Progenitor cell of endocrine pancreas (in vitro differentiated cells): ENCODE measurements around the gene WDFY1. TPM values are rescaled to one million over a fixed set of nuclear protein-coding genes. Genes with fewer than 3 reads are reported as not detected.

Experiments used
- DNase-seq: peaks from one replicate; pipeline ENCODE4 v3.0.0; 2021; ENCODE audit warnings: low spot score; ENCODE audit not compliant: unreplicated experiment
- H3K27ac Mint-ChIP-seq: 2 replicates; pipeline ENCODE4 v1.8.0; 2021; ENCODE audit warnings: mild to moderate bottlenecking, moderate library complexity, mixed read lengths
- H3K27me3 Mint-ChIP-seq: 2 replicates; pipeline ENCODE4 v1.8.0; 2021; ENCODE audit warnings: mixed read lengths
- H3K36me3 Mint-ChIP-seq: 2 replicates; pipeline ENCODE4 v1.8.0; 2022; ENCODE audit warnings: mixed read lengths; ENCODE audit not compliant: insufficient read depth
- H3K4me1 Mint-ChIP-seq: 2 replicates; pipeline ENCODE4 v1.8.0; 2021; ENCODE audit warnings: low read depth, mixed read lengths
- H3K4me3 Mint-ChIP-seq: 2 replicates; pipeline ENCODE4 v1.8.0; 2021; ENCODE audit warnings: low read depth, mild to moderate bottlenecking, moderate library complexity, mixed read lengths
- H3K9me3 Mint-ChIP-seq: 2 replicates; pipeline ENCODE4 v1.8.0; 2021; ENCODE audit warnings: low read depth, mixed read lengths
- total RNA-seq: library from RNA; stranded (reverse); gene quantifications from 2 replicates; pipeline ENCODE4 v1.2.1, GENCODE V29; 2021
- TF ChIP-seq, protein P1 (sequence below): fragments of 200-600 bp; sonication (generic); IDR thresholded peaks from one replicate; pipeline ENCODE4 v1.5.0; 2021; ENCODE audit warnings: antibody characterized with exemption, mild to moderate bottlenecking; ENCODE audit not compliant: unreplicated experiment

Gene WDFY1
- total RNA-seq, 1 donor from 2014 or later = 52.3 TPM

DNA sequence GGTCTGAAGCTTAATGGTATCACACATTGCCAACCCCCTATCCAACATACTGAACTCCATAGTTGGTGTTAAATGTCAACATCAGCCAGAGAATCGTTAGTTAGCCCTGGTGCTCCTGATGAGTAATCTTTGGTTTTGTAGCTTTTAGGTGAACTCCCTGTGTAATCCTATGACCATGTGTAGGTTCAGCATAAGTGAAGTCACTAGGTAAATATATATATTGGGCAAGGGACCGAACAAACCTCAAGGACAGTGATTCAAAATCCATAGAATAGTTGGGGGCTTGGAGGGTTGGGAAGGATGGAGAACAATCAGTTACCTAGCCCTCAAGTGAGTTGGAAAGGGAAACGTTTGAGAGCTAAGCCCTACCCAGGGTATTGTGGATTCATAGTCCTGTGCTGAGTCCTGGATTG lies 91.7 kb downstream of the WDFY1 start:
- Mint-ChIP-seq H3K9me3 (peaks cover 16% of the 10 kb centered on the region), H3K36me3 (peaks cover 22% of the 10 kb centered on the region), H3K4me1 (peaks cover 7% of the 10 kb centered on the region), H3K27ac (no peak overlapping the region), H3K27me3 (no peaks in the 10 kb centered on the region), H3K4me3 (no peak overlapping the region)
- DNase-seq = no peak
- TF ChIP-seq, protein P1, sequence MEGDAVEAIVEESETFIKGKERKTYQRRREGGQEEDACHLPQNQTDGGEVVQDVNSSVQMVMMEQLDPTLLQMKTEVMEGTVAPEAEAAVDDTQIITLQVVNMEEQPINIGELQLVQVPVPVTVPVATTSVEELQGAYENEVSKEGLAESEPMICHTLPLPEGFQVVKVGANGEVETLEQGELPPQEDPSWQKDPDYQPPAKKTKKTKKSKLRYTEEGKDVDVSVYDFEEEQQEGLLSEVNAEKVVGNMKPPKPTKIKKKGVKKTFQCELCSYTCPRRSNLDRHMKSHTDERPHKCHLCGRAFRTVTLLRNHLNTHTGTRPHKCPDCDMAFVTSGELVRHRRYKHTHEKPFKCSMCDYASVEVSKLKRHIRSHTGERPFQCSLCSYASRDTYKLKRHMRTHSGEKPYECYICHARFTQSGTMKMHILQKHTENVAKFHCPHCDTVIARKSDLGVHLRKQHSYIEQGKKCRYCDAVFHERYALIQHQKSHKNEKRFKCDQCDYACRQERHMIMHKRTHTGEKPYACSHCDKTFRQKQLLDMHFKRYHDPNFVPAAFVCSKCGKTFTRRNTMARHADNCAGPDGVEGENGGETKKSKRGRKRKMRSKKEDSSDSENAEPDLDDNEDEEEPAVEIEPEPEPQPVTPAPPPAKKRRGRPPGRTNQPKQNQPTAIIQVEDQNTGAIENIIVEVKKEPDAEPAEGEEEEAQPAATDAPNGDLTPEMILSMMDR = no peak

DNA sequence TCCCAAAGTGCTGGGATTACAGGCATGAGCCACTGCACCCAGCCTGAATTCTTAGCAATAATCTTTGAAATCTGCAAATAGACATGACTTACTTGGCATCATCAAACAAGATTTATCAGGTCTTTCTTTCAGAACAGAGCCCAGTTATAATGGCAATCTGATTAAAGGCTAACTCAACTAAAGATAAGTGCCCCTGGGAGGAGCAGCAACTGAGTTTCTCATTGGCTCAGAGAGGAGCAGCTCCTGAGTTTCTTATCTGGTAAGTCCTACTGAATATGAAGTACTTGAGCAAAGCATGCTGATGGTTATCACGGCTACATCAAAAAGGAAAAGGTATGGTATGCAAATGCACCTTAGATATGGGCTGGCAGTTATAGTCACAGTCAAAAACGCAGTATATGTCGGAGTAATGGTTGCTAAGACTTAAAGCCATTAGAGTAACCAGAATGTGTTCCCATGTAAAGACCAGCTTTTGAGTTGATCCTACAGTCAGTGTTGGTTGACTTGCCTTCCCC lies 92.8 kb downstream of the WDFY1 start:
- H3K36me3 Mint-ChIP-seq = peaks cover 26% of the 10 kb centered on the region
- peaks cover 7% of the 10 kb centered on the region for H3K4me1 Mint-ChIP-seq
- no peak for DNase-seq
- H3K27me3 Mint-ChIP-seq = no peaks in the 10 kb centered on the region
- H3K4me3 Mint-ChIP-seq = no peak overlapping the region
- no peak overlapping the region for H3K27ac Mint-ChIP-seq
- peaks cover 16% of the 10 kb centered on the region for H3K9me3 Mint-ChIP-seq
- TF ChIP-seq, protein P1 = no peak

DNA sequence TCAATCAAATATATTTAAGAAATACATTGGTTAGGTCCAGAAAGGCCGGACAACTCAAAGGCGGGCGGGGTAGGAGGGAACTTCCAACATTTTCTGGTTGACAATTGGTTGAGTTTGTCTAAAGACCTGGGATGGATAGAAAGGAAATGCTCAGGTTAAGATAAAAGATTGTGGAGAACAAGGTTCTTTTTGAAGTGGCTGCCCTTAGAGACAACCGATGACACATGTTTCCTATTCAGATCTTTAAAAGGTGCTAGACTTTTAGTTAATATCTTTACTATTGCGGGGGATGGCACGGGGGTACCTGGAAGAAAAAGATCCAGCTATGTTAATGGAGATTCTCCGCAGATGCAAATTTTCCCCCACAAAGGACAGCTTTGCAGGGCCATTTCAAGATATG lies 97.7 kb downstream of the WDFY1 start:
- no peaks in the 10 kb centered on the region for H3K27me3 Mint-ChIP-seq

DNA sequence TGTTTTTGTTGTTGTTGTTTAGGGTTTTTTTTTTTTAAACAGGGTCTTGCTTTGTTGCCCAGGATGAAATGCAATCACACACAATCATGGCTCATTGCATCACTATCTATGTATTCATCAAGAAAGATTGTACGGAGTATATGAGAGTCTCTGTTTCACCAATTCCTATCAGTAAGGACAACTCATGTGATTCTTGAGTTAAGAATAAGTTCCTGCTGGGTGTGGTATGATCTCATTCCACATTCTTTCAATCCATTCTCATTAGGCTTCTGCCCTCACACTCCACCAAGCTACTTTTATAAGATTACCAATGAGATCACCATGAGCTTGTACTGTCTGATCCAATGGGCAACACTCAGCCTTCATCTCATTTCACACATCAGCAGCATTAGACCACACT lies 98.6 kb downstream of the WDFY1 start:
- no peak overlapping the region for H3K27ac Mint-ChIP-seq
- TF ChIP-seq, protein P1 = no peak
- no peaks in the 10 kb centered on the region for H3K27me3 Mint-ChIP-seq
- H3K36me3 Mint-ChIP-seq = peaks cover 26% of the 10 kb centered on the region
- no peak overlapping the region for H3K4me3 Mint-ChIP-seq
- H3K9me3 Mint-ChIP-seq = peaks cover 16% of the 10 kb centered on the region
- DNase-seq = no peak
- no peaks in the 10 kb centered on the region for H3K4me1 Mint-ChIP-seq

More for the DNA sequence above, 97.7 kb downstream of the WDFY1 start:
- no peak overlapping the region for H3K4me3 Mint-ChIP-seq
- TF ChIP-seq, protein P1 = no peak
- H3K9me3 Mint-ChIP-seq = peaks cover 16% of the 10 kb centered on the region
- H3K36me3 Mint-ChIP-seq = peaks cover 26% of the 10 kb centered on the region
- no peaks in the 10 kb centered on the region for H3K4me1 Mint-ChIP-seq
- no peak for DNase-seq
- H3K27ac Mint-ChIP-seq = no peak overlapping the region

DNA sequence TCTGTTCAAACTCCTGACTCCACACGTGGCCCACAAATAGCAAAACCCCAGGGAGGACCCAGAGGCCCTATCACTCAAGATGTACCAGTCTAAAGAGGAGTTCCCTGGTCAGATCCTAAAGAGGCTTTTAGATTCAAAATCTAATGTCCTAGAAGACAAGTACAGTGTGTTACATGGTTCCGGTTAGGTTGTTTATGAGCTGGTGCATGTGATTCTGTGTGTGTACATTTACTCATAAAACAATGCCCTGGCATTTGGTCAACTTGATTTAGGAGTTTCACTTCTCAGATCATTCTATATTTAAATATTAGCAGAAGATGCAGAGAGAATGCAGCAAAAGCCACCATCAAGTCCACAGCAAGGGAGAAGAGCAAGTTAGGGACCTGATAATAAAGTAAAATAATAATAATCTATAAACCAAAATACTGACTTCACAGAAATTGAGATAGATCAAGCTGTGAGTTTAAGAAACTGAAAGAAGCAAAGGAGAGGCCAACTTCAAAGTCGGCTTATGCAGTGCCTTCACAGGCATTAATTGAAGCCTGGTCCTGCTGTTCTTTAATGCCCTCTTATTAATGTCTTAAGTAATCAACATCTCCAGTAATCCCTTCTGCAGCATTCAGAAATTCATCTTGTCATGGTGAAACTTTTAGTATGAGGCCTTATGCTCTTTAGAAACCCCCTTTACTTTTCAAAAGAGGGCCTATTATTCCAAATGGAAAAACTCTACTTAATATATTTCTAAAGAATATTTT lies 103.5 kb downstream of the WDFY1 start:
- no peaks in the 10 kb centered on the region for H3K9me3 Mint-ChIP-seq
- no peak overlapping the region for H3K4me3 Mint-ChIP-seq
- H3K27ac Mint-ChIP-seq = no peak overlapping the region
- DNase-seq = no peak
- peaks cover 5% of the 10 kb centered on the region for H3K4me1 Mint-ChIP-seq
- no peaks in the 10 kb centered on the region for H3K36me3 Mint-ChIP-seq
- TF ChIP-seq, protein P1 = no peak
- no peaks in the 10 kb centered on the region for H3K27me3 Mint-ChIP-seq
